Measurements from ENCODE around the gene PSPN.
A peak's percentile ranks its signal among the peaks of the same experiment; 100 is the strongest.

Gene PSPN, protein sequence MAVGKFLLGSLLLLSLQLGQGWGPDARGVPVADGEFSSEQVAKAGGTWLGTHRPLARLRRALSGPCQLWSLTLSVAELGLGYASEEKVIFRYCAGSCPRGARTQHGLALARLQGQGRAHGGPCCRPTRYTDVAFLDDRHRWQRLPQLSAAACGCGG

DNA sequence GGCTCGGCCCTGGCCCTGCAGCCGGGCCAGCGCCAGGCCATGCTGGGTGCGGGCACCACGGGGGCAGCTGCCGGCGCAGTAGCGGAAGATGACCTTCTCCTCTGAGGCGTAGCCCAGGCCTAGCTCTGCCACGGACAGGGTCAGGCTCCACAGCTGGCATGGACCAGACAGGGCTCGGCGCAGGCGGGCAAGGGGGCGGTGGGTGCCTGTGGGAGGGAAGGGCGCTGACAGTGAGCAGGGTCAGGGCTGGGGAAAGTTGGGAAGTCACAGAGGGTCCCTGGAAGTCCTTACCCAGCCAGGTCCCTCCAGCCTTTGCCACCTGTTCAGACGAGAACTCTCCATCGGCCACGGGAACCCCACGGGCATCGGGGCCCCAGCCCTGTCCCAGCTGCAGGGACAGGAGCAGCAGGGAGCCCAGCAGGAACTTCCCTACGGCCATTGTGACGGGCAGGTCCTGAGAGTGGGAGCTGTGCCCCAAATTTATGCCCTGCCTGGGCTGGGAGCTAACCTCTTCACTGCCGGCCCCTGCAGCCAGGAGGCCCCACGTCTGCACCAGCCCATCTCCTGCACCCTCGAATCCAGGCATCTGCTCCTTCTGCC is at the start of gene PSPN:
PSPN (minus strand) TSS at position 523 of the 600 bp plus-strand sequence; CDS start at position 439, 84 bp downstream.
- TF ChIP-seq, protein P1, sequence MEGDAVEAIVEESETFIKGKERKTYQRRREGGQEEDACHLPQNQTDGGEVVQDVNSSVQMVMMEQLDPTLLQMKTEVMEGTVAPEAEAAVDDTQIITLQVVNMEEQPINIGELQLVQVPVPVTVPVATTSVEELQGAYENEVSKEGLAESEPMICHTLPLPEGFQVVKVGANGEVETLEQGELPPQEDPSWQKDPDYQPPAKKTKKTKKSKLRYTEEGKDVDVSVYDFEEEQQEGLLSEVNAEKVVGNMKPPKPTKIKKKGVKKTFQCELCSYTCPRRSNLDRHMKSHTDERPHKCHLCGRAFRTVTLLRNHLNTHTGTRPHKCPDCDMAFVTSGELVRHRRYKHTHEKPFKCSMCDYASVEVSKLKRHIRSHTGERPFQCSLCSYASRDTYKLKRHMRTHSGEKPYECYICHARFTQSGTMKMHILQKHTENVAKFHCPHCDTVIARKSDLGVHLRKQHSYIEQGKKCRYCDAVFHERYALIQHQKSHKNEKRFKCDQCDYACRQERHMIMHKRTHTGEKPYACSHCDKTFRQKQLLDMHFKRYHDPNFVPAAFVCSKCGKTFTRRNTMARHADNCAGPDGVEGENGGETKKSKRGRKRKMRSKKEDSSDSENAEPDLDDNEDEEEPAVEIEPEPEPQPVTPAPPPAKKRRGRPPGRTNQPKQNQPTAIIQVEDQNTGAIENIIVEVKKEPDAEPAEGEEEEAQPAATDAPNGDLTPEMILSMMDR (IDR thresholded peaks at IDR 0.05; ENCODE audit: control insufficient read depth, extremely low read depth, insufficient read depth) = no peak
- DNase-seq (ENCODE audit: low read depth) = no peak
- H3K4me3 ChIP-seq (ENCODE audit: low read depth, low read length) = no peak within 1 kb of the TSS

GRCh38 chr19:6424939-6425731 is 49.4 kb upstream of the PSPN start:
- peak; percentile 100 for DNase-seq (ENCODE audit: low read depth)
- H3K4me3 ChIP-seq (ENCODE audit: low read depth, low read length) = peak overlapping the region; percentile 14; the same call in 1 of the 2 replicates
- TF ChIP-seq, protein P1 (IDR thresholded peaks at IDR 0.05; ENCODE audit: control insufficient read depth, extremely low read depth, insufficient read depth) = no peak

DNA sequence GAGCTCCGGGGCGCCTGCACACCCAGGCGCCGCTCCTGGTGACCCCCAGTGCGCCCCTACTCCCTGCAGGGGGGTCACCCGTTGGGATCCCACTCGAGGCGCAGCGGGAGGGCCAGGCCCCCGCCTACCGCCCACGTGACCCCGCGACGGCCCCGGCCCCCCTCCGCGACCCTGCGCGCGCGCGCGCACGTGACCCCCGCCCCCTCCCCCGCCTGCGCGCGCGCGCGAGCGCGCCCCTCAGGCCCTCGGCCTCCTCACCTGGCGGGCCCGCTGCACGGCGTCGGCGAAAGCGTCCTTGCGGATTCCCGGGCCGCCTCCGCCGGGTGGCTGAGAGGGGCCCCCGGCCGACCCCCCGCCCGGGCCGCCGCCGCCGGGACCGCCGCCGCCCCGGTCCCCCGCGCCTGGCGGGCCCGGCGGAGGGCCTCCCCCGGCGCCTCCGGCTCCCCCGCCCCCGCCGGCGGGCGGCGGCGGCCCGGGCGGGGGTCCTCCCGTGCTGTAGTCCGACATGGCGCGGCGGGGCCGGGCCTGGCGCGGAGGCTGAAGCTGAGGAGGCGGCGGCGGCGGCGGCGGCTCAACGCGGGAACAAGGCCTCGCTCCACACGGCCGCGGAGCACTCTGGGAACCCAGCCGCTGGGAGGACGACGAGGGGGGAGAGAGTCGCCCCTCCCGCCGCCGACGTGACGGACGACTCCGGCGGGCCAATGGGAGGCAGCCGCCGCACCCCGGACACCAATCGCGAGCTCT is 48.6 kb upstream of the PSPN start, which contains the start of gene KHSRP:
KHSRP (minus strand) TSS at position 617 of the 744 bp plus-strand sequence; CDS start at position 507, 110 bp downstream.
- peak within 1 kb of the TSS; percentile 99 for H3K4me3 ChIP-seq (ENCODE audit: low read depth, low read length)
- DNase-seq (ENCODE audit: low read depth) = no peak
- TF ChIP-seq, protein P1 (IDR thresholded peaks at IDR 0.05; ENCODE audit: control insufficient read depth, extremely low read depth, insufficient read depth) = no peak

DNA sequence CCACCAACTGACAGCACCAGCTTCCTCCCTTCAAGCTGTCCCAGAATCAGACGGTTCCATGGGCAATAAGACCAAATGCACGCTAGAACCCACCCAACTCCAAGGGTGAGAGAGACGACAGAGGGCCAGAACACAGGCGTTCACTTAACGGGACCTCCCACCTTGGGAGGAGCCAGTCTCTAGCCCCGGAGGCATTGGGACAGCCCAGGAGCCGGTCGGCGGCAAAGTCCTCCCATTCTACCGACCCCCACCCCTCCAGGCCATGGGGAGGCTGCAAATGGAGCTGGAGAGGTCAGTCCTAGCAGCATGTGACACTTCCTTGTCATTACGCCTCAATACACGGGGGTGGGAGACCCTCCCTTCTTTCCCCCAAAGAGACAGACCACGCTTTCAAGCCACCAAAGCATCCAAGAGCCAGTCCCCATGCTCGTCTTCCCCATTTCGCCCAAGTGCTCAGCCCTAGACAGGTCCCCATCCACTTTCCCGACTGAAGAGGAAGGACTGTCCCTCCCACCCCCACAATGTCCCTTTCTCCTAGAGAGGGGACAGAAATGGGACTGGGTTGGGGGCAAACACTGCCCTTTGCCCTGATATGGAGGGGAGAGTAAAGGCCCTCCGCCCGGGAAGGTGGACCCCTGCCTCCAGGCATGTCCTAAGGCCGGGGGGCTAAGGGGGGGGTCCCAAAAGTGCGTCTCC is 47.9 kb upstream of the PSPN start:
- TF ChIP-seq, protein P1 (IDR thresholded peaks at IDR 0.05; ENCODE audit: control insufficient read depth, extremely low read depth, insufficient read depth) = no peak
- no peak for DNase-seq (ENCODE audit: low read depth)
- peak overlapping the region; percentile 99 for H3K4me3 ChIP-seq (ENCODE audit: low read depth, low read length)

DNA sequence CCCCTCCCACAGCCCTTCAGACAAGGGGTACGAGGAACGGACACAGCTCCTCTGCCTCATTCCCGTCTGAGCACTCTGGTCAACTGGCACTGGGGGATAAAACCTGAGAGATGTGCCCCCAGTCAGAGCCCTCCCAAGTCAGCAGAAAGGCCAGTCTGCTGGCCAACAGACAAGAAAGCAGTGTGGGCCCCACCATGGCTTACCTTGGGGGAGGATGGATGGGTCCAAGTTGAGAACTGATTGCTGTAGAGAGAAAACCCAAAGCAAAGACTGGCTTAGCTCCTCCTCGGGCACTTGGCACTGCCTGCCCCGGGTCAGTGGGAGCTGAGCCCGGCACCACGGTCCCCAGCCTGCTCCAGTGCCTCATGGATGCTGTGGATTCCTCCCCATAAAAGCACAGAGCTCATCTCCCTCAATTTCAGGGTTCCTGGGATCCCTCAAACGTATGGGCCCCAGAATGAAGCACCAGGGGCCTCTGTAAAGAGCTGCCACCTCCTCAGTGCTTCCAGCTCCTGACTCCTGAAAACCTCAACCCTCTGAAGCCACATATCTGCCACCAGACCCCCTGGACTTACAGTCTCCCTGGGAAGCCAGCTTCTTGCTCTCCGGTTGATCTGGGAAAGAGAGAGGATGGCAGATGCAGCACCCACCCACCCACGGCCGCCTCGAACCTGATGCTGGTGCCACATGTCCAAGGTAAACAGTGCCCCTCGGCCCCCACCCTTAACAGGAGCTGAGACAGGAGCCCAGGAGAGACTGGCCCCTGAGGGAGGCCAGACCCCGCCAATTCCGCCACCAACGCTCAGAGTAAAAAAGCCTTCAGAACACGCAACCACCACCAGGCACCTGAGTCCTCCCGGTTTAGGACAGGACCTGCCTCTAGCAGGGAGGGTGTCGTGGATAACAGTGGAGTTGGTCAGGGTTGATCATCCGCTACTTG is 45.6 kb upstream of the PSPN start:
- DNase-seq (ENCODE audit: low read depth) = no peak
- no peak overlapping the region for H3K4me3 ChIP-seq (ENCODE audit: low read depth, low read length)
- TF ChIP-seq, protein P1 (IDR thresholded peaks at IDR 0.05; ENCODE audit: control insufficient read depth, extremely low read depth, insufficient read depth) = no peak
